MM.1S (cell line): ENCODE measurements around the gene HOXD11.

ENCODE experiments used
- DNase-seq: peaks from one replicate; pipeline ENCODE4 v3.0.0-alpha.2; 2015
- H2AFZ ChIP-seq: fragments of 300-600 bp; sonication (generic); 2 replicates; pipeline ENCODE4 v1.6.0; 2016; ENCODE audit warnings: antibody characterized with exemption, low read length
- H3F3A ChIP-seq: fragments of 300-600 bp; sonication (generic); 2 replicates; pipeline ENCODE4 v1.6.1; 2016; ENCODE audit warnings: mild to moderate bottlenecking, antibody characterized with exemption, low read length, moderate library complexity, mixed read lengths; ENCODE audit not compliant: insufficient read depth
- H3K27ac ChIP-seq: fragments of 300-600 bp; sonication (generic); 2 replicates; pipeline ENCODE4 v1.5.1; 2016; ENCODE audit warnings: mild to moderate bottlenecking, low read length
- H3K27me3 ChIP-seq: fragments of 300-600 bp; sonication (generic); replicated peaks from 2 replicates; pipeline ENCODE4 v1.6.0; 2016; ENCODE audit warnings: low read length; ENCODE audit not compliant: insufficient read depth
- H3K36me3 ChIP-seq: fragments of 300-600 bp; sonication (generic); replicated peaks from 2 replicates; pipeline ENCODE4 v1.6.1; 2016; ENCODE audit warnings: mild to moderate bottlenecking, low read length, mixed read lengths; ENCODE audit not compliant: insufficient read depth
- H3K4me1 ChIP-seq: fragments of 300-600 bp; sonication (generic); 2 replicates; pipeline ENCODE4 v1.6.1; 2016; ENCODE audit warnings: low read length, mixed read lengths
- H3K4me2 ChIP-seq: fragments of 300-600 bp; sonication (generic); 2 replicates; pipeline ENCODE4 v1.6.0; 2016; ENCODE audit warnings: low read depth, low read length
- H3K4me3 ChIP-seq: fragments of 300-600 bp; sonication (generic); 2 replicates; pipeline ENCODE4 v1.5.1; 2016; ENCODE audit warnings: low read length, mixed read lengths
- H3K79me2 ChIP-seq: fragments of 300-600 bp; sonication (generic); 2 replicates; pipeline ENCODE4 v1.6.1; 2016; ENCODE audit warnings: mixed run types, low read length, mixed read lengths
- H3K9ac ChIP-seq: fragments of 300-600 bp; sonication (generic); 2 replicates; pipeline ENCODE4 v1.6.1; 2016; ENCODE audit warnings: low read length, mixed read lengths
- H3K9me2 ChIP-seq: fragments of 300-600 bp; sonication (generic); replicated peaks from 2 replicates; pipeline ENCODE4 v1.6.1; 2016; ENCODE audit warnings: mild to moderate bottlenecking, low read length, mixed read lengths; ENCODE audit not compliant: insufficient read depth
- H3K9me3 ChIP-seq: fragments of 300-600 bp; sonication (generic); replicated peaks from 2 replicates; pipeline ENCODE4 v1.6.1; 2016; ENCODE audit warnings: mild to moderate bottlenecking, low read length, mixed read lengths; ENCODE audit not compliant: insufficient read depth
- H4K20me1 ChIP-seq: fragments of 300-600 bp; sonication (generic); 2 replicates; pipeline ENCODE4 v1.6.1; 2016; ENCODE audit warnings: mild to moderate bottlenecking, low read length, moderate library complexity, mixed read lengths; ENCODE audit not compliant: insufficient read depth
- CTCF ChIP-seq: fragments of 300-600 bp; sonication (generic); IDR thresholded peaks from 2 replicates; pipeline ENCODE4 v1.5.1; 2016; ENCODE audit warnings: antibody characterized with exemption, low read length, mixed read lengths
- EZH2 ChIP-seq: fragments of 300-600 bp; sonication (generic); optimal IDR thresholded peaks from 2 replicates; pipeline ENCODE3; 2017; ENCODE audit warnings: low read depth, mild to moderate bottlenecking, antibody characterized with exemption, low read length, mixed read lengths
- EZH2phosphoT487 ChIP-seq: fragments of 300-600 bp; sonication (generic); IDR thresholded peaks from 2 replicates; pipeline ENCODE4 v1.6.1; 2018; ENCODE audit warnings: antibody characterized with exemption, low read length

Gene HOXD11

GRCh38 chr2:176096986-176097819 lies 9.9 kb upstream of the HOXD11 start:
- no peak for TF ChIP-seq EZH2
- TF ChIP-seq CTCF, result peak; percentile 86
- TF ChIP-seq EZH2phosphoT487, result no peak
- Histone ChIP-seq H3K36me3 (no peaks in the 10 kb centered on the region), H3K27ac (peak overlapping the region; percentile 81), H3K9ac (peak overlapping the region; percentile 60), H3F3A (peaks cover 17% of the 10 kb centered on the region), H3K9me3 (no peaks in the 10 kb centered on the region), H3K4me3 (peak overlapping the region; percentile 66), H3K9me2 (no peaks in the 10 kb centered on the region), H4K20me1 (no peaks in the 10 kb centered on the region), H3K4me2 (peak overlapping the region; percentile 95), H3K27me3 (no peaks in the 10 kb centered on the region; the same call in 1 of the 2 replicates), H2AFZ (peak overlapping the region; percentile 81), H3K79me2 (no peaks in the 10 kb centered on the region), H3K4me1 (0 out of 2 replicates have a peak, but pooled peaks cover 5% of the 10 kb centered on the region)
- DNase-seq, result peak; percentile 84

- H3K9me3 ChIP-seq, result no peaks in the 10 kb centered on the region
- H3K27ac ChIP-seq, result no peak overlapping the region
- peak overlapping the region; percentile 66 for H3K4me3 ChIP-seq
- peak overlapping the region; percentile 95 for H3K4me2 ChIP-seq
- no peaks in the 10 kb centered on the region for H3K9me2 ChIP-seq
- 0 out of 2 replicates have a peak, but pooled peaks cover 5% of the 10 kb centered on the region for H3K4me1 ChIP-seq
- H2AFZ ChIP-seq, result peak overlapping the region; percentile 81
- H3K79me2 ChIP-seq, result no peaks in the 10 kb centered on the region
- peaks cover 17% of the 10 kb centered on the region for H3F3A ChIP-seq
- no peaks in the 10 kb centered on the region for H3K36me3 ChIP-seq
- TF ChIP-seq EZH2phosphoT487 (no peak), CTCF (no peak; the same call in 1 of the 2 replicates), EZH2 (no peak)
- DNase-seq, result no peak
- peak overlapping the region; percentile 60; the same call in 1 of the 2 replicates for H3K9ac ChIP-seq
- no peaks in the 10 kb centered on the region; the same call in 1 of the 2 replicates for H3K27me3 ChIP-seq
- H4K20me1 ChIP-seq, result no peaks in the 10 kb centered on the region
These were observed 9.2 kb upstream of the HOXD11 start for GRCh38 chr2:176097820-176098365.

DNA sequence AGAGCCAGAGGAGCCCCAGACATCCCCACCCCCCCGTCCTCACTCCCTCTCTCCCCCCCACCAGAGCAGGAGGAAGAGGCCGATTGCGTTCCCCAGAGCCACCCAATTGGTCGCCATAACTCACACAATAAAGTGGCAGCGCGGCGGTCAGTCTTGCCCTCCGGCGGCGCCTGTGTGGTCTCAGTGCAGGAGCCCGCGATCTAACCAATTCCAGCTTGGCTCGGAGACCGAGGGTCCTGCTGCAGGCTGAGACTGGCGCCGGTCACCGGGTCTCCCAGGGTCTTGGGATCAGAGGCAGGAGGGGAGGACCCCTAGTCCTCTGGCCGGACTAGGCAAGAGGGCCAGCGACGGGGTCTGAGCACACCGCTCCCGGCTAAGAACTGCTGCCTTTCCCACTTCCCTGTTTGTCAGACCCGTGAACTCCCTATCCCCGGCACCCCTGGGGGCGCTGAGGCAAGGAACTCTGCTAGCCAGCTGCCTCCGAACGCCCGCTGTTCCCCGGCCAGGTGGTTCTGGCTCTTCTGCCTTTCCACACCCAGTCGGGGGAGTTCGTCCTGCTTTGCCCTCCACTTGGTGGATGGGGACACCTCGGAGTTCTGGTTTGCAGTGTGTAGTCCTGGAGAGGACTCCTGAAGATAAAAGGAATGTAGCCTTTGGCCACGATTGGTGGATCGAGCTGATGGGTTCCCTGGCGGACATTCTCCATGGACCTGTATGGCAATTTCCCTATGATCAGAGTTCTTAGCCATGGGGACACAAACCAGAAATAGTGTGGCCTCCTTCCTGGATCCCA lies 8.5 kb upstream of the HOXD11 start:
- Histone ChIP-seq H3K27ac (no peak overlapping the region), H3K79me2 (no peaks in the 10 kb centered on the region), H3K36me3 (no peaks in the 10 kb centered on the region), H3K9me3 (no peaks in the 10 kb centered on the region), H3K4me2 (peak overlapping the region; percentile 95), H4K20me1 (no peaks in the 10 kb centered on the region), H3K9me2 (no peaks in the 10 kb centered on the region), H3K4me1 (0 out of 2 replicates have a peak, but pooled peaks cover 5% of the 10 kb centered on the region), H2AFZ (peak overlapping the region; percentile 81), H3K4me3 (peak overlapping the region; percentile 66), H3K27me3 (no peaks in the 10 kb centered on the region; the same call in 1 of the 2 replicates), H3F3A (peaks cover 17% of the 10 kb centered on the region), H3K9ac (no peak overlapping the region; the same call in 1 of the 2 replicates)
- DNase-seq, result no peak
- TF ChIP-seq EZH2 (no peak), EZH2phosphoT487 (no peak), CTCF (no peak)
